NCI-H524 (cell line): ENCODE results near the gene HSD3B1.
"Not testable (repeated sequence)": the region's sequence is repeated elsewhere in the genome, so short reads cannot be mapped to it uniquely, and the experiment has no call there.

Experiments
- DNase-seq, 2 experiments: peaks; one replicate each; lab custom pipeline; 2025; lab: John Stamatoyannopoulos, UW

Gene HSD3B1

DNA sequence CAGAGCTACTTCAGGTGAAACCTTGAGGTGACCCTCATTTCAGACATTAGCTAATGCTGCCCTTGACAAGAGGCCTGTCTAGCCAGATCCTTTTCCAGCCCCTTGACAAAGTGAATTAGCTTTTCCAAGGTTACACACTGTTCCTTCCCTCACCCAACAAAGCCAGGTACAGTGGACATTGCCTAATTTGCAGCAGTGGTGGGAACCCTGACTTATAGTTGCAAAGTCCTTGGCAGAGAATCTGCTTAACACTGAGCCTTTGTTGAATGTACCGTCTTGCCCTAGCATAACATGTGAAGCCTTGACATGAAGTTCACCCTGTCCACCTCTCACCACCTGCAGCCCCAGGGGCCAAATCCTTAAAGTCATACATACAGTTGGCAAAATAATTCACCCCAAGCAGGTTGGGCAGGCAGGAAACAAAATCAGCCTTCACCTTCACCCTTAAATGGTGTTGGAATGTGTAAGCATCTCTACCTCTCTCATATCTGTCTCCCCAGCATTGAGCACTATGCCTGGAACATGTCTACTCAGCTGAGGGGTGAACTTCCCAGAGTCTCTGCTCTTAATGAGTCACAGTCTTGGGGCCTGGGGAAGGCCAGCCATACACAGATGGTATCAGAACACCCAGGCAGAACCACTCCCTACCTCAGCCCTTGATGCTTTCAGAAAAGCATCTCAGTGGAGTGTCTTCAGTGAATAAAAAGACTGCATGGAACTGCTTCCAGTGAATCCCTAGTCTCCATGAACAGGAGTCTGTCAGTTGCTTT, 46.5 kb downstream of the HSD3B1 start:
- not testable (repeated sequence) for DNase-seq

DNA sequence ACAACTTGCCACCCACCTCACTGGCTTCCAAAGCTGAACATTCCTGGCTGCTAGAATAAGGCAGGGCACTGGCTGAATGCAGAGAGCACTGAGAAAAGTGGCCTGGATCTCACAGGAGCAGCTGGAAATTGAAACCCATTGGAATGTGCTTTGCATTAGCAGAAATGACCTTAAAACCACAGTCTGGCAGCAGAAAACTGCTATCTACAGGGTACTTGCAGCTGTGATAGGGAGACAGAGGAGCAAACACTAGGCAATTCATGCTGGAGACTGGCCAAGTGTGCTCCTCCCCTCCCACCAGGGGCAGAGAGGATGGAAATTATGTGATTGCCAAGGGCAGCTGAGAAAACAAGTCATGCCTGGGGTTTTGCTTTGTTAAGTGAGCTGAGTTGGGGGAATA, 47.2 kb downstream of the HSD3B1 start:
- no peak for DNase-seq

GRCh38 chr1:119556423-119556822, 49.4 kb downstream of the HSD3B1 start:
- no peak for DNase-seq

DNA sequence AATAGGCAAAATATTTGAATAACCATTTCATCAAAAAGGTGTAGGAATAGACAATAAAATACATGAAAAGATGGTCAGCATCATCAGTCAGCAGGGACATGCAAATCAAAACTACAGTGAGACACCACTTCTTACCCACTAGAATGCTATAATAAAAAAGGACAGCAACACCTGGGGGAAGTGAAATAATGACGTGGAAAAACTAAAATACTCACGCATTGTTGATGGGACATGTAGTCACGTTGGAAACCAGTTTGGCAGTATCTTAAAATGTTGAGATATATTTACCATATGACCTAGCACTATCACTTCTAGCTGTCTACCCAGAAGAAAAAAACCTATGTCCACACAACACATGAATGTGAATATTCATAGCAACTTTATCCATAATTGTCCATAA, 53.4 kb downstream of the HSD3B1 start:
- not testable (repeated sequence) for DNase-seq

GRCh38 chr1:119564548-119564947, 57.5 kb downstream of the HSD3B1 start:
- DNase-seq, result no peak
